Measurements from ENCODE around the gene CLEC17A. TPM values are rescaled to one million over a fixed set of nuclear protein-coding genes. Genes with fewer than 3 reads are reported as not detected.
A peak's percentile ranks its signal among the peaks of the same experiment; 100 is the strongest.

CLEC17A gene
- polyA plus RNA-seq, 2 of the 4 experiments (the other 2 are of a cell fraction) = not detected

- H3K4me3 ChIP-seq = no peak overlapping the region
- ChIA-PET POLR2A (no interaction called here), CTCF (interaction anchor here (8.3 kb wide), 1 partner anchor 11 kb away, joined by 39 read pairs; no protein-coding TSS in a partner anchor)
- H3K4me1 ChIP-seq = 0 out of 3 replicates have a peak, but pooled peaks cover 3% of the 10 kb centered on the region
- DNase-seq (ENCODE audit: low read depth in 1 of 2, low spot score in 1 of 2) (no peak), ATAC-seq (no peak), FAIRE-seq (no peak)
- no peak overlapping the region for H3K4me2 ChIP-seq
- no peaks in the 10 kb centered on the region for H3K9me3 ChIP-seq
- no peak overlapping the region for H3K27ac ChIP-seq
- TF ChIP-seq RARB (CRISPR knock-in tag; IDR thresholded peaks at IDR 0.05) = no peak
- no peak for TF ChIP-seq KDM5A (IDR thresholded peaks at IDR 0.05)
- TF ChIP-seq CEBPB (IDR thresholded peaks at IDR 0.05) = no peak
- no peak for TF ChIP-seq RCOR1 (IDR thresholded peaks at IDR 0.05; ENCODE audit: low read depth, low read length)
- 94% methylated on average over 10 of the region's 11 CpGs for WGBS (ENCODE audit: missing lambda C conversion rate)
These were observed 15.8 kb upstream of the CLEC17A start for GRCh38 chr19:14567079-14567478.

DNA sequence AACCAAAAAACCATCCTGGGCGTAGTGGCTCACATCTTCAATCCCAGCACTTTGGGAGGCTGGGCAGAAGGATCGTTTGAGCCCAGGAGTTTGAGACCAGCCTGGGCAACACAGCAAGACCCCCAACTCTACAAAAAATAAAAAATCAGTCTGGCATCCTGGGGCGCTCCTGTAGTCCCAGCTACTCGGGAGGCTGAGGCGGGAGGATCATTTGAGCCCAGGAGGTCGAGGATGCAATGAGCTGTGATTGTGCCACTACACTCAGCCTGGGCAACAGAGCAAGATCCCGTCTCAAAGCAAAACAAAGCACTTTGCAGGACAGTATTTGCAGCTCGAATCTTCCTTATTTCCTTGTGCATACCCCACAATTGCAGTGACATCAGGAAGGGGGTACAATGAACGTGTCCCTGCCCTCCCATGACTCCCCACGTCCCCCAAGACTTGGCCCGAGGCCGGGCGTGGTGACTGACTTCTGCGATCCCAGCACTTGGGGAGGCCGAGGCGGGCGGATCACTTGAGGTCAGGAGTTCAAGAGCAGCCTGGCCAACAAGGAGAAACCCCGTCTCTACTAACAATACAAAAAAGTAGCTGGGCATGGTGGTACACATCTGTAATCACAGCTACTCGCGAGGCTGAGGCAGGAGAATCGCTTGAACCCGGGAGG, 11.9 kb upstream of the CLEC17A start:
- Histone ChIP-seq H3K27ac (peak overlapping the region; percentile 85 to 98), H3K4me3 (peak overlapping the region; percentile 85), H3K9me3 (no peaks in the 10 kb centered on the region), H3K4me2 (peak overlapping the region; percentile 77), H3K4me1 (peaks cover 6% of the 10 kb centered on the region; the same call in 1 of the 3 replicates)
- ATAC-seq (no peak), FAIRE-seq (no peak), DNase-seq (ENCODE audit: low read depth in 1 of 2, low spot score in 1 of 2) (no peak)
- WGBS (ENCODE audit: missing lambda C conversion rate) = 35% methylated on average over 18 of the region's 22 CpGs
- CTCF ChIA-PET = interaction anchor here (0.7 to 8.3 kb wide), 5 partner anchors 8 to 1270 kb away, joined by 3 to 81 read pairs (median 7); partner anchors contain the start of gene ZNF333
- TF ChIP-seq CBX2 (IDR thresholded peaks at IDR 0.05; ENCODE audit: borderline replicate concordance, low read depth) (no peak), RARB (CRISPR knock-in tag; IDR thresholded peaks at IDR 0.05) (no peak), RFX5 (IDR thresholded peaks at IDR 0.05) (no peak), CHD4 (IDR thresholded peaks at IDR 0.05; ENCODE audit: borderline replicate concordance) (no peak), BCL3 (IDR thresholded peaks at IDR 0.05) (no peak), PHF8 (IDR thresholded peaks at IDR 0.05; ENCODE audit: borderline replicate concordance, low read depth) (no peak)
- TF ChIP-seq, protein P1, sequence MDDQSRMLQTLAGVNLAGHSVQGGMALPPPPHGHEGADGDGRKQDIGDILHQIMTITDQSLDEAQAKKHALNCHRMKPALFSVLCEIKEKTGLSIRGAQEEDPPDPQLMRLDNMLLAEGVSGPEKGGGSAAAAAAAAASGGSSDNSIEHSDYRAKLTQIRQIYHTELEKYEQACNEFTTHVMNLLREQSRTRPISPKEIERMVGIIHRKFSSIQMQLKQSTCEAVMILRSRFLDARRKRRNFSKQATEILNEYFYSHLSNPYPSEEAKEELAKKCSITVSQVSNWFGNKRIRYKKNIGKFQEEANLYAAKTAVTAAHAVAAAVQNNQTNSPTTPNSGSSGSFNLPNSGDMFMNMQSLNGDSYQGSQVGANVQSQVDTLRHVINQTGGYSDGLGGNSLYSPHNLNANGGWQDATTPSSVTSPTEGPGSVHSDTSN (IDR thresholded peaks at IDR 0.05) = no peak
- POLR2A ChIA-PET = interaction anchor here (1.4 kb wide), 1 partner anchor 9 kb away, joined by 3 read pairs; no protein-coding TSS in a partner anchor

DNA sequence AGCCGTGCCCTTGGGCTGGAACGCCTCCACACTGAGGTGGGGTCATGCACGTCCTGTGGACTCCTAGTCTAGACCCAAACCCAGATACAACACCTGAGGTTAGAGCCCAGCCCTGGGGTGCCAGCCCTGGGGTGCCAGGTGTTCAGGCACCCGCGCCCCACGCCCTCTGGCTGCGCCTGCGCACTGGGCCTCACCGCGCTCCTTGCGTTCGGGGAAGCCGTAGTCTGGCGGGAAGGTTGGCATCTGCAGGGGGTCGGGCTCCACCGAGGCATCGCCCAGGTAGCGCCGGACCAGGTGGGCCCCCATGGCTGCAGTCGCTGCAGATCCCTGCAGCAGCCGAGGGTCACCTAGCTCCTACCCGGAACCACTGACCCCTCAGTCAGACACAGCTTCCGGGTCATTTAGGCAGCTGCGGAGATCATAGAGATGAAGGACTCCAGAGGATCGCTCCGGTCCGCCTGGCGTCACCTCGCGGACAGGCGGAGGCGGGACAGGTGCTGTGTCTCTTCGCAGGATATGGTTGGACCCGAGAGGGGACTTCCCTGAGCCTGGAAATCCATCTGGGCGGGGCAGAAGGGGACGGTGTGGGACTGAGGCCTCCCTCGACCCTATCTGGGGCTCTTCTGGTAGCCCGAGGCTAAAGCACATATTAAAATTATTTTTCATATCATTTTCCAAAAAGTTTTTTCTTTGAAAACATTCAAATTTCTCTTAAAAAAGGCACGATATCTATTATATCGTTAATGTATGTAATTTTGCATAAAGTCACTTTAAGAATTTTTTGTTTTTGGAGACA, 11.0 kb upstream of the CLEC17A start, which contains the start of gene NDUFB7:
Gene NDUFB7, minus strand, starts transcription at position 372 of the 796 bp plus-strand sequence. Its CDS starts 66 bp downstream, at position 306.
- CTCF ChIA-PET = interaction anchor here (0.7 to 8.3 kb wide), 9 partner anchors 9 to 1269 kb away, joined by 3 to 81 read pairs (median 3); partner anchors contain the start of gene ZNF333
- H3K4me3 ChIP-seq = peak within 1 kb of the TSS; percentile 85
- no peaks in the 10 kb centered on the region for H3K9me3 ChIP-seq
- WGBS (ENCODE audit: missing lambda C conversion rate) = 2% methylated on average over 10 of the region's 40 CpGs
- DNase-seq (ENCODE audit: low read depth in 1 of 2, low spot score in 1 of 2) (peak; percentile 82 to 96), ATAC-seq (peak; percentile 96), FAIRE-seq (no peak)
- POLR2A ChIA-PET = interaction anchor here (0.6 to 1.4 kb wide), 4 partner anchors 10 to 118 kb away, joined by 3 to 5 read pairs (median 3); partner anchors contain the start of gene ZNF333
- peak within 1 kb of the TSS; percentile 85 to 98 for H3K27ac ChIP-seq
- H3K4me2 ChIP-seq = peak within 1 kb of the TSS; percentile 77
- H3K4me1 ChIP-seq = peaks cover 6% of the 10 kb centered on the region; the same call in 1 of the 3 replicates
- TF ChIP-seq TFCP2L1 (CRISPR knock-in tag; IDR thresholded peaks at IDR 0.05) = no peak
- no peak for TF ChIP-seq BHLHE40 (IDR thresholded peaks at IDR 0.05; ENCODE audit: low read depth, low read length)
- TF ChIP-seq PHF8 (IDR thresholded peaks at IDR 0.05; ENCODE audit: borderline replicate concordance, low read depth) = peak; percentile 64
- TF ChIP-seq USF2 (IDR thresholded peaks at IDR 0.05) = no peak
- peak in 1 of 2 experiments; percentile 78; a peak in 3 of 5 replicates for TF ChIP-seq JUN (IDR thresholded peaks at IDR 0.05)
- 0 out of 5 replicates have a peak, but pooled peaks of 1 of the 2 experiments have one; percentile 3 for TF ChIP-seq RAD21 (conservative IDR thresholded peaks at IDR 0.05 in 1 of 2, IDR thresholded peaks at IDR 0.05 in 1 of 2)
- TF ChIP-seq FOXS1 (CRISPR knock-in tag; IDR thresholded peaks at IDR 0.05) = no peak
- no peak for TF ChIP-seq GATA3 (IDR thresholded peaks at IDR 0.05; ENCODE audit: borderline replicate concordance)
- TF ChIP-seq, protein P2, sequence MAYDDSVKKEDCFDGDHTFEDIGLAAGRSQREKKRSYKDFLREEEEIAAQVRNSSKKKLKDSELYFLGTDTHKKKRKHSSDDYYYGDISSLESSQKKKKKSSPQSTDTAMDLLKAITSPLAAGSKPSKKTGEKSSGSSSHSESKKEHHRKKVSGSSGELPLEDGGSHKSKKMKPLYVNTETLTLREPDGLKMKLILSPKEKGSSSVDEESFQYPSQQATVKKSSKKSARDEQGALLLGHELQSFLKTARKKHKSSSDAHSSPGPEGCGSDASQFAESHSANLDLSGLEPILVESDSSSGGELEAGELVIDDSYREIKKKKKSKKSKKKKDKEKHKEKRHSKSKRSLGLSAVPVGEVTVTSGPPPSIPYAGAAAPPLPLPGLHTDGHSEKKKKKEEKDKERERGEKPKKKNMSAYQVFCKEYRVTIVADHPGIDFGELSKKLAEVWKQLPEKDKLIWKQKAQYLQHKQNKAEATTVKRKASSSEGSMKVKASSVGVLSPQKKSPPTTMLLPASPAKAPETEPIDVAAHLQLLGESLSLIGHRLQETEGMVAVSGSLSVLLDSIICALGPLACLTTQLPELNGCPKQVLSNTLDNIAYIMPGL (CRISPR knock-in tag; IDR thresholded peaks at IDR 0.05; ENCODE audit: borderline replicate concordance) = no peak
- no peak for TF ChIP-seq SREBF2 (IDR thresholded peaks at IDR 0.05)
- TF ChIP-seq POLR2A (IDR thresholded peaks at IDR 0.05; ENCODE audit: low read length) = peak; percentile 49
- TF ChIP-seq MAFK (IDR thresholded peaks at IDR 0.05; ENCODE audit: partially characterized antibody) = no peak
- TF ChIP-seq KDM5A (IDR thresholded peaks at IDR 0.05) = 0 out of 2 replicates have a peak, but pooled peaks have one; percentile 48
- TF ChIP-seq CHD2 (IDR thresholded peaks at IDR 0.05; ENCODE audit: low read length, partially characterized antibody) = no peak
- TF ChIP-seq CTCF (IDR thresholded peaks at IDR 0.05) = peak; percentile 55
- TF ChIP-seq SMC3 (IDR thresholded peaks at IDR 0.05) = peak; percentile 30; the same call in 1 of the 3 replicates
